GM19468 (cell line): ENCODE results near the gene REG4.

Experiments
- ATAC-seq: cut with Tn5 transposase; IDR thresholded peaks from one replicate; pipeline ENCODE4 v1.9.1; 2021; ENCODE audit warnings: mild to moderate bottlenecking, moderate library complexity, moderate number of reproducible peaks; ENCODE audit not compliant: unreplicated experiment; ENCODE audit errors: extremely low read depth

REG4 gene

GRCh38 chr1:119782631-119783325 is 28.5 kb downstream of the REG4 start:
- no peak for ATAC-seq

GRCh38 chr1:119781434-119782210 is 29.6 kb downstream of the REG4 start:
- ATAC-seq, result no peak

- no peak for ATAC-seq
Measured at GRCh38 chr1:119779869-119780356, 31.3 kb downstream of the REG4 start.

GRCh38 chr1:119778886-119779560 is 32.2 kb downstream of the REG4 start:
- no peak for ATAC-seq

GRCh38 chr1:119778359-119778758 is 32.9 kb downstream of the REG4 start:
- no peak for ATAC-seq

GRCh38 chr1:119774746-119775490 is 36.3 kb downstream of the REG4 start:
- no peak for ATAC-seq

- no peak for ATAC-seq
Measured at GRCh38 chr1:119773711-119774241, 37.5 kb downstream of the REG4 start.

- no peak for ATAC-seq
Measured at GRCh38 chr1:119772298-119772697, 39.0 kb downstream of the REG4 start.

GRCh38 chr1:119771770-119772169 is 39.5 kb downstream of the REG4 start:
- no peak for ATAC-seq

- ATAC-seq, result no peak
Measured at GRCh38 chr1:119771016-119771415, 40.2 kb downstream of the REG4 start.

- no peak for ATAC-seq
Measured at GRCh38 chr1:119768778-119769177, 42.5 kb downstream of the REG4 start, which contains the start of gene HMGCS2. HMGCS2 (minus strand) TSS chr1:119768905; CDS start chr1:119768844, 61 bp downstream.

- ATAC-seq, result no peak
Measured at GRCh38 chr1:119767486-119767885, 43.8 kb downstream of the REG4 start.

- ATAC-seq, result no peak
Measured at GRCh38 chr1:119766374-119766794, 44.9 kb downstream of the REG4 start.

GRCh38 chr1:119764220-119764619 is 47.0 kb downstream of the REG4 start:
- ATAC-seq, result no peak

GRCh38 chr1:119762953-119763352 is 48.3 kb downstream of the REG4 start:
- no peak for ATAC-seq

GRCh38 chr1:119762409-119762808 is 48.9 kb downstream of the REG4 start:
- ATAC-seq, result no peak

GRCh38 chr1:119758584-119758983 is 52.7 kb downstream of the REG4 start:
- ATAC-seq, result no peak

GRCh38 chr1:119752592-119752991 is 58.7 kb downstream of the REG4 start:
- no peak for ATAC-seq

GRCh38 chr1:119748040-119748439 is 63.2 kb downstream of the REG4 start:
- ATAC-seq, result no peak

- no peak for ATAC-seq
Measured at GRCh38 chr1:119747451-119747850, 63.8 kb downstream of the REG4 start.
